CD4-positive, alpha-beta T cell treated with Interleukin-15 for 4 hours (primary cell): ENCODE results near the gene TMC4.
"Not testable (repeated sequence)": the region's sequence is repeated elsewhere in the genome, so short reads cannot be mapped to it uniquely, and the experiment has no call there.

ENCODE experiments used
- DNase-seq: peaks from one replicate; pipeline ENCODE4 v3.0.0-alpha.2; 2020; ENCODE audit warnings: low spot score

Gene TMC4, protein sequence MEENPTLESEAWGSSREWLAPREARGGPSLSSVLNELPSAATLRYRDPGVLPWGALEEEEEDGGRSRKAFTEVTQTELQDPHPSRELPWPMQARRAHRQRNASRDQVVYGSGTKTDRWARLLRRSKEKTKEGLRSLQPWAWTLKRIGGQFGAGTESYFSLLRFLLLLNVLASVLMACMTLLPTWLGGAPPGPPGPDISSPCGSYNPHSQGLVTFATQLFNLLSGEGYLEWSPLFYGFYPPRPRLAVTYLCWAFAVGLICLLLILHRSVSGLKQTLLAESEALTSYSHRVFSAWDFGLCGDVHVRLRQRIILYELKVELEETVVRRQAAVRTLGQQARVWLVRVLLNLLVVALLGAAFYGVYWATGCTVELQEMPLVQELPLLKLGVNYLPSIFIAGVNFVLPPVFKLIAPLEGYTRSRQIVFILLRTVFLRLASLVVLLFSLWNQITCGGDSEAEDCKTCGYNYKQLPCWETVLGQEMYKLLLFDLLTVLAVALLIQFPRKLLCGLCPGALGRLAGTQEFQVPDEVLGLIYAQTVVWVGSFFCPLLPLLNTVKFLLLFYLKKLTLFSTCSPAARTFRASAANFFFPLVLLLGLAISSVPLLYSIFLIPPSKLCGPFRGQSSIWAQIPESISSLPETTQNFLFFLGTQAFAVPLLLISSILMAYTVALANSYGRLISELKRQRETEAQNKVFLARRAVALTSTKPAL

DNA sequence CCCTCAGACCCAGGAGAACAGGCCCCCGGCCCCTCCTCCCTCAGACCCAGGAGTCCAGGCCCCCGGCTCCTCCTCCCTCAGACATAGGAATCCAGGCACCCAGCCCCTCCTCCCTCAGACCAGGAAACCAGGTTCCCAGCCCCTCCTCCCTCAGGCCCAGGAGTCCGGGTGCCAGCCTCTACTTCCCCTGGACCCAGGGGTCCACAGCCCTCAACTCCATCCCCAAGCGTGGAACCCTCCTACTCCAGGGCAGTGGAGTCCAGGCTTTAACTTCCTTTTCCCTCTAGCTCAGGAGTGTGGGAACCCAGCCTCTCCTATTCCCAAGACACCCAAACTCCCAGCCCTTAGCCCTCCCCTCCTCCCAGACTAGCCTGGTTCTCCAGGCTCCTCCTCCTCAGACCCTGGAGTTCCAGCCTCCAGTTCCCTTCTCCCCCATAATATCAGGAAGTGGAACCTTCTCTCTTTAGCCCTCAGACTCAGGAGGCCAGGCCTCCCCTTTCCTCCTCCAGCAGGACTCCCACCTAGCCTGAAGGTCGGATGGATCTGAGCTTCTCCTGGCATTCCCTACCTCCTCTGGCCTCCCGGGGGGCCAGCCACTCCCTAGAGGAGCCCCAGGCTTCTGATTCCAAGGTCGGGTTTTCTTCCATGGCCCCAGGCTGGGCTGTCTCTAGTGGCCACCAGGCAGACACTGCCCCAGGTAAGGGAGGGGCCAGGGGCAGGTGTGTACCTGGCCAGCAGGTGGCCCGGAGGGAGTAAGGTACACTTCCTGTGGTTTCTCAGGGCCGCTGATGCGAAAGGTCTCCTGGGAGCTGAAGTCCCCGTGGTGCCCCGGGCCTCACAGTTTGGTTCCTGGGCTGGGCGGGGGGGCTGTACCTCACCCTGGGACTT lies at the start of gene TMC4:
Gene TMC4 (minus strand): TSS at position 690 of the 888 bp plus-strand sequence. CDS start 43 bp downstream, at position 647.
- no peak for DNase-seq

DNA sequence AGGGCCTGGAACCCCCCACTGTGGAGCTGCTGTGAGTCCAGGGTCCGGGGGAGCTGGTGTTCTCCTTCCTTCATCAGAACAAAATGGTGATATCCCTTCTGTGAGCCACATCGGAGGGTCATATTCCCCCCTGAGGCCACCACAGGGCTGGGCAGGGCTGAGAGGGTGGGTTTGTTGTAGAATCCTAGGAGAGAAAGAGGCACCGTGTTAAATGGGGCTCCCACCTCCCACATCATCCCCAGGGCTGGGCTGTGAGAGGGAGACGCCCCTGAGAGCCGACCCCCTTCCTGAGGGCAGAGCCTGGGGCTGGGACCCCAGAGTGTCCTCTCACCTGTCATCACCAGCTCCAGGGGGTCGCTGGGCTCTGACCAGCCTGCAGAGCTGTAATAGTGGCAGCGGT lies 49.0 kb upstream of the TMC4 start:
- DNase-seq: not testable (repeated sequence)

DNA sequence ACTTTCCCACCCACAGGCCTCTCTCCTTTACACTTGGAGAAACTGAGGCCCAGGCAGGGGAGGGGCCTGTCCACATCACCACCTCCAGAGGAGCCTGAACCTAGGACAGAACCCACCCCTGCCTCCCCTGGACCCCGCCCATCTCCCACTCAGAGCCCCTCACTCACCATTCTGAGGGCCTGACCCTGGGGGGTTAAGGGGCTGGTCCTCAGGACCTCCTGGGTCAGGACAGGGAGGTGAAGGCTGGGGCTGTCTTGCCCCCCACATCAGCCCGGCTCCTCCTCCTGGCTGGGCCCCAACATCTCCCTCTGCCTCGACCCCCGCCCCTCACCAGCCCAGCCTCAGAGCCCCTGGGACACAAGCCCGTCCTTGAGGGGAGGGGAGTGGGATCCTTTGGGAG lies 46.7 kb upstream of the TMC4 start:
- DNase-seq: not testable (repeated sequence)

DNA sequence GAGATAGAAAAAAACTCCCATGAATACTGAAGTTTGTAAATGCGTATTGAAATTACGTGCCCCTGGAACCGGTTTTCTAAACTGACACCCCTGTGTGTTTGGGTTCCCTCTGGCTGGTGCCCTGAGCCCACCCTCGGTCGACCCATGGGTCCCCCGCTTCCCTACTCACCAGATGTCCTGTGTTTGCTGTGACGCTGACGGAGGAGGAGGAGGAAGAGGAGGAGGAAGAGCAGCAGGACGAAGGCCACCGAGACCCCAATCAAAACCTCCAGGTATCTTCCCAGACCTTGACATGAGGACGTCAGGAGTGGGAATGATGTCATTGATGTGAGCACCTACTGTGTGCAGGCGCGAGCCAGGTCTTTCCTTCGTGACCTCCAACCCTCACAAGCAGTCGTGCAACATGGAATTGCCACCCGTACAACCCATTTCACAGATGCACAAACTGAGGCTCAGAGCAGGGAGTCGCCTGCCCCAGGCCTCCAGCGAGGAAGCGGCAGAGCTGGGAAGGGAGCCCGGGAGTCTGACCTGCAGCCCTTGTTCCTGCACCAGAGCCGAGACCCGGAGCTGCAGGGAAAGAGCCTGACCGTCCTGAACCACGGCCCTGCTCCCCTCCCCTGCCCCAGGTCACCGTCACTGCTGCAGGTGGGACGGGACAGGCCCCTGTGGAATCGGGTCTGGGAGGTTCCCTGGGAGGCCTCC lies 46.2 kb upstream of the TMC4 start:
- DNase-seq: no peak

DNA sequence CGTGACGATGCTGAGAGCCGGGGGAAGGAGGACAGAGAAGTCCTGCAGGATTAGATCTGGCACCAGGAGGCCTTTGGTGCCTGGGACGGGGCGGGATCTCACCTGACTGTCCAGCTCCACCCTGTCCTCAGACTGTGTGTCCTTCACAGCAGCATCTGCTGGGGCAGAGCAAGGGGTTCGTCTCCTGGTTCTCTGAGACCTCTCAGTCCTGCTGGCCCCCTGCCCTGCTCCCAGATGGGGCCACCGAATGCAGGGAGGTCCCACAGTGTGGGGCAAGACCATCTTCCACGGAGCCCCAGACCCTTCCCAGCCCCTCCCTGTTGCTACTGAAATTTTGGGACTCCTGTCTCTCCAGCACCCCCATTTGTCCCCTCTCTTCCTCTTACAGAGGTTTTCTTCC lies 45.3 kb upstream of the TMC4 start:
- no peak for DNase-seq

DNA sequence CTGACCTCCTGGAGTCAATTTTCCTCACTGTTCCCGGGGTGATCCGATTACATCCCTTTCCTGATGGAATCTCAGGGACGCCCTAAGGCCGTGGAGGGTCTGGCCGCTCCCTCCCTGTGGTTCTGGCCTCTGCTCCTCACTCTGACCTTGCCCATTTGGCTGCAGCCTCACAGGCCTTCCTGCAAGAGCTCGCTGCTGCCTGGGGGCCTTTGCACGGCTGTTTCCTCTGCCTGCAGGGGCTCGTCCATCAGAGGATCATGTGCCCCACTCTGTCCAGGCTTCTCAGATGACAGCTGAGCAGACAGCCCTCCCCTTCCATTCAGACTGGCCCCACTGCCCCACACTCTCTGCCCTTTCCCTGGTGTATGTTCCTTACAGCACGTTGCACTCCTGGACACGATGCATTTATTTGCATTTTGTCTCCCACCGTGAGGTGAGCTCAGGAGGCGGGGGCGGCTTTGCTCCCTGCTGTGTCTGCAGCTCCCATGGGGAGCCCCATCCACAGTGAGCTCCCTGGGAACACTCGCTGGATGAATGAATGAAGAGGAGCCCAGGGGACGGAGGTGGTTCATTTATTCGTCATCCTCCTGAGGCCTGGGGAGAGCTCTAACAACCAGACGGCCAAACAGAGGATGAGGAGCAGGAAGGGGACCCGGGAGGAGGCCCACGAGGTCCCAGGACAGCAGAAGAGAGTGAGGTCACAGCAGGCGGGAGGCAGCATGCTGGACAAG lies 44.7 kb upstream of the TMC4 start:
- not testable (repeated sequence) for DNase-seq

DNA sequence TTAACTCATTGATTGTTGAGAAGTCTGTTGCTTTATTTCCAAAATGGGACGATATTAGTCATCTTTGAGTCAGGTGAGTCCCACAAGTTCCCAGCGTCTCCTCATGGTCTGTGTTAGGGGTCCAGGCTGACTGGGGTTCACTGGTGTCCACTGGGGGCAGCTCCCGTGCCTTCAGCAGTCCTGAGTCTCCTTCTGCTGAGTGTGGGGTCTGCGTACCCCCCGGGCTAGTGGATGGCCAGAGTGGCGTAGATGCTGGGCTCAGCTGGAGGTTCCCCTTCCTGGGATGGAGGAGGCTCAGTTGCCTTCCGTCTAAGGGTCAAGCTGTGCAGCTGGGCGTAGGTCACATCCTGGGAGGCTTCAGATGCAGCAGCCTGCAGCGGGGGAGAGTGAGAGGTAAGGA lies 43.9 kb upstream of the TMC4 start:
- DNase-seq: no peak

DNA sequence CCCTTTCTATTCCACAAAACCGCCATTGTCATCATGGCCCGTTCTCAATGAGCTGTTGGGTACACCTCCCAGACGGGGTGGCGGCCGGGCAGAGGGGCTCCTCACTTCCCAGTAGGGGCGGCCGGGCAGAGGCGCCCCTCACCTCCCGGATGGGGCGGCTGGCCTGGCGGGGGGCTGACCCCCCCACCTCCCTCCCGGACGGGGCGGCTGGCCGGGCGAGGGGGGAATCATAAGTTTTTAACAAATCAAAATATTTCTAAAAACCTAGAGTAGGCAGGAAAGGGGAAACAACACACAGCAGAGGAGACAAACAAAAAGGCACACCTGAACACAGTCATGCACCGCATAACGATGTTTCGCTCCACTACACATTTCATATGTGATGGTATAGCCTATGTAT lies 41.8 kb upstream of the TMC4 start:
- DNase-seq: not testable (repeated sequence)

DNA sequence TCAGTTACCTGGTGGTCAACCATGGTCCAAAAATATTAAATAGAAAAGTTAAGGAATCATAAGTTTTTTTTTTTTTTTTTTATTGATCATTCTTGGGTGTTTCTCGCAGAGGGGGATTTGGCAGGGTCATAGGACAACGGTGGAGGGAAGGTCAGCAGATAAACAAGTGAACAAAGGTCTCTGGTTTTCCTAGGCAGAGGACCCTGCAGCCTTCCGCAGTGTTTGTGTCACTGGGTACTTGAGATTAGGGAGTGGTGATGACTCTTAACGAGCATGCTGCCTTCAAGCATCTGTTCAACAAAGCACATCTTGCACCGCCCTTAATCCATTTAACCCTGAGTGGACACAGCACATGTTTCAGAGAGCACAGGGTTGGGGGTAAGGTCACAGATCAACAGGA lies 41.3 kb upstream of the TMC4 start:
- DNase-seq: not testable (repeated sequence)

DNA sequence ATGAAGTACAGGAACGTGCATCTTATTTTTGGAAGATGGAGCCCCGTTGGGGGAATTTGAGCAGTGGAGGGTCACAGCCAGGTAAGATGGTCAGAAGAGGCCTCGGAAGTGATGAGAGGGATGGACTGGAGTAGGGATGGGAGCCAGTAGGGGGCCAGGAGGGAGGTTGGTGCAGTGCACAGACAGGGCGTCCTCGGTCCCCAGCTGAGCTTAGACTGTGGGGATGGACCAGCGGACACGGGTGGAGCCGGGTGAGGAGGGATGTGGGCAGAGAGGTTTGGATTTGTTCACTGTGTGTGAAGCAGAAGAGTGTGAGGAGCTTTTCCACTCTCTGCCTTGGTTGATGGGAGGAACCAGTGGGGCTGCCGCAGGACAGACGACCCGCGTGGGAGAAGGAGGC lies 38.3 kb upstream of the TMC4 start:
- no peak for DNase-seq

DNA sequence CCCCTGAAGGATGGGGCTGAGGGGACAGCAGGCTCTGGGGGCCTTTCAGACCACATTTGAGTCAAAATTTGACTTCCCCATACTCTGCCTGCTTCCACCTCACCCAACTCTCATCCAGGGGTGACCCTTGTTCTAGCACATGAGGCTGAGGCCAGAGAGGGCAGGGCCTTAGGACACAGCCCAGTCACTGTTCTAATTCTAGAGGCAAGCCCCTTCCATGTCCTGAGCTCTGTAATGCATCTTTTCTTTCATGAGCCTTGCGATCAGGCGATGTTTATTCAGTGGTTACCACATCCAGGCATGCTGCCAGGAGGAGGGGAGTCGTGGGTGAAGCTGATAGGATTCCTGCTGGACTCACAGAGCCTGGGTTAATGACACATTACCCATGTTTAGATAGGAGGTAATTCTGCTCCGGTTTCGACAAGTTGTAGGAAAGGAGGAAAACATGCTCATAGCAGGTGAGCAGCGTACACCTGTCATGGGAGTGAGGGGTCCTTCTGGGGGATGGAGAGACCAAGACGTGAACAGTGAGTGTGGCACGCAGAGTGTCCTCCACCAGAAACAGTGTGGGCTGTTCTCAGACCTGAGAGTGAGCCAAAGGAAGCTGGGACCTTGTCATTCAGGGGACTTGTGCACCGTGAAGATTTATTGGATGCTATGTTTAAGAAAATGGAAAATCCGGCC lies 37.0 kb upstream of the TMC4 start:
- peak; percentile 12 for DNase-seq

DNA sequence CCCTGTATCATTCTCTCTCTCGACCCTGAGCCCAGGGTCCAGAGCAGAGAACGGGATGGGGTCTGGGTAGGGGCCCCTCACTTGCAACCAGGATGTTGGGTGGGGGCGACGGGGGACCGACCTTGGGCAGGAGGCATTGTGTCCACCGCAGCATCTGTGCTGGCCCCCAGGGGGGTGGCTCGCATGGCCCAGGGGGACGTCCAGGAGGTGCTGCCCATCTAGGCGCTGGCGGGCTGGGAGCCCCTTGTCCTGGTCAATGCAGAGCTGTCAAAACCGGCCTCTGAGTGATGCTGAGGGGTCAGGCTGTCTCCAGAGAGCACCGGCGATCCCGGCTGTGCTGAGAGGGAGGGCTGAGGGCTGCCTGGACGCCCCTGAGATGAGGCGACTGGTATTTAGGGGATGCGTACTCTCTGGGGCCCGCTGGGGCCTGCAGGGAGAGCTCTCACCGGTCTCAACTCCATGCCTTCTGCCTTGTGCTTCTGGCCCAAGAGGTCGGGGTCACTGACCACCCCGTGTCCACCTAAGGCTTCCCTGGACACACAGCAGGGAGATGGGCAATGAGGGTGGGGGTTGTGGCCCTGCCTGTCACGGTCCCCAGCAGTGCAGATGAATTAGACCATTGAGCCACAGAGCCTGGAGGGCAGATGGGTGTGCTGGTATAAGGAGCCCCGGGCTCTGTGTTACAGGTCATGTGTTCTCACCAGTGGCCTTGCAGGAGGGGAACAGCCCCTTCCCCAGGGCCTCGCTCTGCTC lies 36.3 kb upstream of the TMC4 start:
- DNase-seq: no peak

DNA sequence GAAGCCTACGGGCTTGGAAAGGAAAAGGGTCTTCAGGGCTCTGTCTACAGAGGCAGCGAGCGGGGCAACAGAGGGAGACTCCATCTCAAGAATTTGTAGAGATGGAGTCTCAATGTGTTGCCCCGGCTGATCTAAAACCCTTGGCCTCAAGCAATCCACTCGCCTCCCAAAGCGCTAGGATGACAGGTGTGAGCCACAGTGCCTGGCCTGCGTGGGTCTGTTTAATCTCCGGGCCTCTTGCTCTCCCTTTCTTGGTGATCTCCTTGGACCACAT lies 35.8 kb upstream of the TMC4 start:
- no peak for DNase-seq

DNA sequence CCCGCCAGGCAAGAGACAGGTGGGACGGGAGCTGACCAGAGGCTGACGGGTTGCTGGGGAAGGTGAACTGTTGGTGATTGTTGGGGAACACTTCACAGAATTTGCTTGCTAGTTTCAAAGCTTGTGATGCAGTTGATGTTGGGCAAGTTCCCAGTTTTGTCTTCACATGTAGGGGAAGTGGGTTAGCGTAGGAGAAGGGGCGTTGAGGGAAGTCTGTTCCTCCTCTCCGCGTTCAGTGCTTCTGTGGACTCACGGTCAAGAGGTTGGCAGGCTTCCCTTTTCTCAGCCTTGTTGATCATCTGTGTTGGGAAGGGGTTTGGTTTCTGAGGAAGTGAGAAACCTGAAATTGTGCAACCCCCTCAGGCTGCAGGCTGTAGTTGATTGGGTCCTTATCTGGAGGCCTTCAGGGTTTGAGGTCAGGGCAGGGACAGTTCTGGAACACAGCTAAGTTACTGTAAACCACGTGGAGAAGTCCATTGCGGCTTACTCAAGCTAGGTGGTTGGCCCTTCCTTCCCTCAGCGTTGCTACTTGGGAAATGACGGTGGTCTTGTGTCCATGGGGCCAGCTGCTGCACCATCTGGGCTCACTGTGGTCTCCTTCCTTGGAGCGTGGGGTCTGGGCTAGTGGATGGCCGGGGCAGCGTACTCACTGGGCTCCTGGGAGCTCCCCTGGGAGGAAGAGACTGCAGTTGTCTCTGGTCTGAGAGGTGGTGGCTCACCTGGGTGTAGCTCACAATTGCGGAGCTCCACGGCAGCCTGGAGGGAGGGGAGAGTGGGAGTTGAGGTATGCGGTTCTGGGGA lies 35.2 kb upstream of the TMC4 start:
- DNase-seq: peak; percentile 37

DNA sequence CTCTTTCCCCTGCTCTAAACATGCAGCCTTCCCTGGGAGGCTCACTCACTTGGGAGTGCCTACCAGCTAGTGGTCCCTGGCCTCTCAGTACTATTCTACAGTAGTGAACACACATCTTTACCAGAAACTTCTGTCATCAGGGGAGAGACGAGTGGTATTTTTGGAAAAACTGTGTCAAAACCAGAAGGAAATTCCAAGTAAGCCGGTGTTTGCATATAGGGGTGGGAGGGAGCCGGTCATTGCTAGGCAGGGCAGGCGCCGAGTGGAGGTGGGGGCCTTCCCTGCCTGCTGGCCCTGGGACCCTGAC lies 34.7 kb upstream of the TMC4 start:
- no peak for DNase-seq

DNA sequence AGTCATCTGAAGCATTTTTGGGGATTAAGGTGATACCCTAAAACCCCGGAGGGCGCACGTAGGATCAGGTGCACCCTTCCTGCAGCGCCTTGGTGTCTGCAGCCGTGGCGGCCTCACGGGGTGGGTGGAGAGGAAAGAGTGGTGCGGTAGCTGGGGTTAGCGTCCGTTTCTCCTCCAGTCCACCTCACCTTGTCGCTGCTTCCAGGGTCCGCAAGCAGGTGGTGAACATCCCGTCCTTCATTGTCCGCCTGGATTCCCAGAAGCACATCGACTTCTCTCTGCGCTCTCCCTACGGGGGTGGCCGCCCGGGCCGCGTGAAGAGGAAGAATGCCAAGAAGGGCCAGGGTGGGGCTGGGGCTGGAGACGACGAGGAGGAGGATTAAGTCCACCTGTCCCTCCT lies 34.2 kb upstream of the TMC4 start:
- not testable (repeated sequence) for DNase-seq

DNA sequence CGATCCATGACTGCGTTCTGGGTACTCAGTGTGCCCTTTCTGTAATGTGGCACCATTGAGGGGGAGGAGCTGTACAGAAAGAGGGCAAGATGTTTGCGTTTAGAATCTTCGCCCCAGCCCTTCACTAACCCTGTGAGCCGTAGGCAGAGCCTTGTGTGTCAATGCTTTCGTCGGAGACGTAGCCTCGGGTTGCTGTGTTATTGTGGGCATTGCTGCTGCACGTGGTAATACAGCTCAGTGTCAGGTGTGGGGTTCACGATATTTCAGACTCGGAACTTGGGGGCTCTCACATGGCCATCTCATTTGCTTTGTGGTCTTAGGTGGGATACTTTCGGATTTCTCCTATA lies 33.8 kb upstream of the TMC4 start:
- no peak for DNase-seq

DNA sequence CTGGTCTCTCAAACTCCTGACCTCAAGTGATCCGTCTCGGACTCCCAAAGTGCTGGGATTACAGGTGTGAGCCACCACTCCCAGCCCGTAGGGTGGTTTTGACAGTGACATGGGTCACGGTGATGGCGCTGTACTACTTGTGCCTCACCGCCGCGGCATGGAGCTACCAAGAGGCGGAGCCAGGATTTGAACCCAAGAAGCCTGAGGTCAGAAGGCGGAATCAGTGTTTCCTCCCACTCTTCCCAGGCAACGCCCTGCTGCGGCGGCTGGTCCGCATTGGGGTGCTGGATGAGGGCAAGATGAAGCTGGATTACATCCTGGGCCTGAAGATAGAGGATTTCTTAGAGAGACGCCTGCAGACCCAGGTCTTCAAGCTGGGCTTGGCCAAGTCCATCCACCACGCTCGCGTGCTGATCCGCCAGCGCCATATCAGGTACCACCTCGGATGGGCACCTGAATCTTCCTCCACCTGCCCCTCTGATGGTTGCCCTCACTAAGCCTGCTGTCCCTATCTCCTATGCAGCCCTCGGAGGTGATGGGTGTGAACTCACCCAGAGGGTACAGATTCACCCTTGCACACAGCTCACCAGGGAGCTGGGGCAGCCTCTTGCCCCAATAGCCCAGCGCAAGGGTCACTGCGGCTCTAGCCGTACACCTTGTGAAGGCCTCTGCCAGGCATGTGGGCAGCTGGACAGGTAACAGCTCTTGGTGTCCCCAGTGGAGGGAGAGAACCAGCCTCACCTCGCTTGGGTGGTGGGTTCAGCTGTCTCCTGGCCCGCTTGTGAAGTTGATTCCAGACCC lies 33.3 kb upstream of the TMC4 start:
- DNase-seq: no peak
